Stimulated activated CD4-positive, alpha-beta T cell treated with anti-CD3 and anti-CD28 coated beads, TNF-alpha, amount 100 ng/mL, for 4 hours (primary cell): Measurements from ENCODE around the gene TYW1B.
"Not testable (repeated sequence)": the region's sequence is repeated elsewhere in the genome, so short reads cannot be mapped to it uniquely, and the experiment has no call there.

Source experiments
- DNase-seq, 3 experiments: peaks; one replicate each; pipeline ENCODE4 v3.0.0-alpha.2; 2020; ENCODE audit warnings: low read depth in 3 of 3

The TYW1B gene

DNA sequence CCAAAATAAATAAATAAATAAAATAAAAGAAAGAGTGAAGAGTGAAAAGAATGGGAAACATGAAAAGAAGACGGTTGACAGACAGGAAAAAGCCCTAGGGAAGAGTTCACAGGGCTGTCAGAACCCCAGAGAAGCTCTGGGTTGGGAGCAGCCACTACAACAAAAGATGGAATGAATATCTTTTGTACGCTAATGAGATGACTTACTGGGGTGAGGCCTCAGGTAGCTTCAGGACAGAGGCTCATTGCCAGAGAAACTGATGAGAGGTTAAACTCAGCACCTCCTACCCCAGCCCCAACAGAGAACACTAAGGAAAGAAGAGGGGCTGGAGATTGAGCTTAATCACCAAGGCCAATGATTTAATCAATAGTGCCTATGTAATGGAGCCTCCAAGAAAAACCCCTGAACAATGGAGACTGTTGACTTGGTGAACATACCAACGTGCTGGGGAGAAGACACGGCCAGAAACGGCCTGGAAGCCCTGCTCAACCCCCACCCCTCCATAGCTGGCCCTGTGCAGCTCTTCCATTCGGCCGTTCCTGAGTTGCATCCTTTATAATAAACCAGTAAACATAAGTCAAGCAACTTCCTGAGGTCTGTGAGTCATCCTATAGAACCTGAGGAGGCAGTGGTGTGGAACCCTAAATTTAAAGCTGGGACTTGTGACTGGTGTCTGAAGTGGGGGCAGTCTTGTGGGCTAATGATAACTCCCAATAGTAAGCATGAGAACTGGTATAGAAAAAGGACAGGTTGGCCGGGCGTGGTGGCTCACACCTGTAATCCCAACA is 11.4 kb downstream of the TYW1B start:
- not testable (repeated sequence) for DNase-seq

DNA sequence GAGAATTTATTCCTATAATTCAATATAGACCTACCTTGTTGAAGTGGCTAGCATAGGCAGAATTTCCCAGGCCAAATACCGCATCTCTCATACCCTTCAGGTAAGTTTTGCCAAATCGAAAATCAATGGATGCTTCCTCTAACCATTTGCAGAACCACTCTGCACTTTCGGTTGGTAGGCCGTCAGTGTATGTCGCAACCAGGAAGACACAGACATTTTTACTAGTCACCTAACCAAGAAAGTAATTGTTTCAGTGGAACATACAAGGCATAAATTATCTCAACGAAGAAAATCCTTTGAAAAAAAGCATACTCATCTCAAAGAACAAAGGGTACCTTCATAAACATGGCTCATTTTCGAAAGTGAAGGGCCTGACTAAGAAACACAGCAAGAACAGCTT is 17.6 kb downstream of the TYW1B start:
- not testable (repeated sequence) for DNase-seq

DNA sequence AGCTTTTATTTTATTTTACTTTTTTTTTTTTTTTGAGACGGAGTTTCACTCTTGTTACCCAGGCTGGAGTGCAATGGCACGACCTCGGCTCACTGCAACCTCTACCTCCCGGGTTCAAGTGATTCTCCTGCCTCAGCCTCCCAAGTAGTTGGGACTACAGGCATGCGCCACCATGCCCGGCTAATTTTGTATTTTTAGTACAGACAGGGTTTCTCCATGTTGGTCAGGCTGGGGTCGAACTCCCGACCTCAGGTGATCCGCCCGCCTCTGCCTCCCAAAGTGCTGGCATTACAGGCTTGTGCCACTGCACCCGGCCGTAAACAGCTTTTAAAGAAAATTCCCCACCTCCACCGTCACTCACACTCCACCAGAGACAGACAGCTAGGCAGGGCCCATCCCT is 19.5 kb downstream of the TYW1B start:
- DNase-seq = not testable (repeated sequence)

DNA sequence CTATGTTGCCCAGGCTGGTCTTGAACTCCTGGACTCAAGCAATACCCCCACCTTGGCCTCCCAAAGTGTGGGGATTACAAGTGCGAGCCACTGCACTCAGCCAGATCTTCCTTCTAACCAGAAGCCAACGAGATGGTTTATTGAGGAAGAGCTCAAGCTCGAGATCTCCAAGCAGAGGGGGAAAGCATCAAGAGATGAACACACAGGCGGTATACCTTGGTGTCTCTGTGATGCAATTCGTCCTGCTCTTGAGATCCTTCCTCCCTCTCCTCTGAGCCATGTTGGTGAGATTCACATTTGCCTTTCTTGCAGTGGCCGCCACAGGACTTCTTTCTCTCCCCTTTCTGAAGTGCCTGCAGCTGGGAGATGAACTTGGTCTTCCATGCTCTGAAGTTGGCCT is 21.1 kb downstream of the TYW1B start:
- DNase-seq = not testable (repeated sequence)

DNA sequence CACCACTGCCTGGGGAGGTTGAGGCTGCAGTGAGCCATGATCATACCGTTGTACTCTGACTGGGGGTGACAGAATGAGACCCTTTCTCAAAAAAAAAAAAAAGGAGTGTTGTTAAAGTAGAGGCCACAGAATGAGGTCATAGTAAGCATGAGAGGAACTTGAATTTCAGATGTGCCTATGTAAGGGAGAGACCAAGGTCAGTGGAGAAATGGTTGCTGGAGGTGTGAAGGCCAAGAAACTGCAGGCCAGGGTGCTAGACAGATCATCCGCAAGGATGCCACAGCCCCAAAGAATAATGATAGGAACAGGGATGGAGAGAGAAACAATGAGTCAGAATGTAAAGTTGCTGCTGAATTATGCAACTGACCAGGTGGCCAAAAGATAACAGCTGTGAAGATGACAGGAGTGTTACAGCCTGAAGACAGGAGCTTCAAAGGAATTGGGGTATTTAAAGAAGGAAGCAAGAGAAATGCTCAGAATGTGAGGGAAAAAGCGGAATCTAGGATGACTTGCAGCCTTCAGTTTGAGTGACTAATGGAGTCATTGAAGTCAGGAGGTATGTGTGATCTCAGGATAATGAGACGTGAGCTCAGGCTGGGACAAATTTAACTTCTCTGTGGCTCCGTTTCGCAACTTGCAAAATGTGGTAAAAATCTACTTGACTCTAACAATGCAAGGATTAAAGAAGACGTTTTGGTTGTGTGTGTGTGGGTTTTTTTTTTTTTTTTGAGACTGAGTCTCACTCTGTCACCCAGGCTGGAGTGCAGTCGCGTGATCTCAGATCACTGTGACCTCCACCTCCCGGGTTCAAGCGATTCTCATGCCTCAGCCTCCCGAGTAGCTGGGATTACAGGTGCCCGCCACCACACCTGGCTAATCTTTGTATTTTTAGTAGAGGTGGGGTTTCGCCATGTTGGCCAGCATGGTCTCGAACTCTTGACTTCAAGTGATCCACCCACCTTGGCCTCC is 22.2 kb downstream of the TYW1B start:
- DNase-seq = no peak

DNA sequence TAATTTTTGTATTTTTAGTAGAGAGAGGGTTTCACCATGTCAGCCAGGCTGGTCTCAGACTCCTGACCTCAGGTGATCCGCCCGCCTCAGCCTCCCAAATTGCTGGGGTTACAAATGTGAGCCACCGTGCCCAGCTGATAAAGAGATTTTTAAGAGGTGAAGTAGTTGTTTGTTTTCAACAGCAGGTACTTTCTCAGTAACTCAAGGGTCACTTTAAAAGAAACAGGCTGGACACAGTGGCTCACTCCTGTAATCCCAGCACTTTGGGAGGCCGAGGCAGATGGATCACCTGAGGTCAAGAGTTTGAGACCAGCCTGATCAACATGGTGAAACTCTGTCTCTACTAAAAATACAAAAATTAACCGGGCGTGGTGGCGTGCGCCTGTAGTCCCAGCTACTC is 24.2 kb downstream of the TYW1B start:
- DNase-seq = not testable (repeated sequence)

DNA sequence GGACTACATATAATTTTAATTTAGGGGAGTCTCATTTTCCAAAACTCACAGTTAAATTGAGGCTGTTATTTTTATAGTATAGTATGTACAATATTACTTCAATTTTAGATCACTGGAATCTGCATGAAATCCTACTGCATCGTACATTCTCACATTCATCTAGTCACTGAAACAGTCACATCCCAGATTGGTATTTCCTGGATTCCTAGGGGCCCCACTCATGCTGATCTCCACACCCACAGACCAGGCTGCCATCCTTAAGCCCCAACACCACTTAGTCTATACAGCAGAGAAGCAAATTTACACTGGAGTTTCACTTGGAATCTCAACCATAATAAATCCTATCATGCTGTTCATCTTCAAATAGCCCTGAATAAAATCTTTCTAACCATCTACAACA is 26.4 kb downstream of the TYW1B start:
- not testable (repeated sequence) for DNase-seq

DNA sequence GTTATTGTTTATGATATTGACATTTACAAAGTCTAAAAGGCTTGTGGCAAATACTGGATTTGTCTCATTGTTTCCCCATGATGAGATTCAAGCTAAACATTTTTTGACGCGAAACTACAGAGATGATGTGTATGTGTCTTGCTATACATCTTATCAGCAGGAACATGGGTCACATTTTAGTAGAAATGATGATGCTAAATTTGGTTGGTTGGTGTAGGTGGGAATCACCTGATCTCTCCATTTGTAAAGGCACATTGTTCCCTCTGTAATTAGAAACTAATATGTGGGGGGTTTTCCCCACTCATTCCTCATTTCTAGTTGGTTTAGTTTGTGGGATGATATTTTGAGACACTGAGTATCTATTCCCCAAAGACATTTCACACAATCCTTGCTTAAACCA is 32.6 kb downstream of the TYW1B start:
- not testable (repeated sequence) for DNase-seq

DNA sequence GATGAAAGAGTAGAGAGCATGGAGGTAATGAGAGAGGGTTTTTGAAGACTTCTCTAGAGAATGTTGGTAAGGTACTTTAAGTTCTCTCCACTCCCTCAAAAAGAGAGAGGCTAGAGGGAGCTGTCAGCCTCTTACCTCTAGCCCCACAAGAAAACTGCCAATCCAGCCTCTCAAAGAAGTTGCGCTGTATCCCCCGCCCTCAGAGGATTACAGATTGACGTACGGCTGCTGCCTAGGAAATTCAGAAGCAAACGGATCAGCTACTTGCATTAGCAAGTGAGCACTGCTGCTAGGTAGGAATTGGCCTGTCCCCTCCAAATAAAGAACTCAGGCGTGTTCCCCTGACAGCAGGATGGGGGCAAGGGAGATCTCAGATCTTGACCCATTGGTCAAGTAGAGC is 34.2 kb downstream of the TYW1B start:
- DNase-seq = no peak

DNA sequence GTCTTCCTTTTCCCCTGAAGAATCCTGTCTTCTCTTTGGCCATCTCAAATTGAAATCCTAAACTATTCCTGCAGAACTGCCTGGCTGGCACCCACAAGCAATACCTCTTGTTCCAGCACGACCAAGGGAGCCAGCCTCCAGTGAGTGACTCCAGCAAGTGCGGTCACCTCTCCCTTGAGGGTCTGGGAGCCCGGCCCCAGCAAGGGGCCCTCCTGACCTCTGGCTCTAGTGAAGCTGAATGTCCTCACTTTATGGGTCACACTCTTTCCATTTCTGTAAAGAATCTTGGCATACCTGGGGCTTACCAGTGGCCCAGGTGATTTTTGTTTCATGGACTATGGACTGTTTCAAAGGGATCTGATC is 37.3 kb downstream of the TYW1B start:
- not testable (repeated sequence) for DNase-seq

DNA sequence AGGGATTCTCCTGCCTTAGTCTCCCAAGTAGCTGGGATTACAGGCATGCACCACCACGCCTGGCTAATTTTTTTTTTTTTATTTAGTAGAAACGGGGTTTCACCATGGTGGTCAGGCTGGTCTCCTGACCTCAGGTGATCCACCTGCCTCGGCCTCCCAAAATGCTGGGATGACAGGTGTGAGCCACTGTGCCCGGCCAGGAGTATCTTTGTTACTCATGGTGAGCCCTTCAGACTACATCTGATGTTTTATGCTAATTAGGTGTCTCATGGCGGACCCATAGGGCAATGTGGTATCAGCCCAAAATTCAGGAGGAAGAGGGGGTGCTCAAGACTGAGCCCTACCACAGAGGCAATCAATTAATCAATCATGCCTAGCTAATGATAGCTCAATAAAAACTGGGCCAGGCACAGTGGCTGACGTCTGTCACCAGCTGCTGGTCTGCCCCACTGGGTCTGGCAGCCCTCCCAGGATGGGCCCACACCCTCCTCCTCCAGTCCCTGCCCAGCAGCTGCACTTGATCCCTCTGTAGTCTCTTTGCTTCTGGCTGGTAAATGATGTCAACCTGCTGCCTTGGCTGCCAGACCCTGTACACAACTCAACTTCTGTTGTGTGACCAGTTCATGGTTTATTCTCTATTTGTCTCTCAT is 37.8 kb downstream of the TYW1B start:
- DNase-seq = not testable (repeated sequence)

DNA sequence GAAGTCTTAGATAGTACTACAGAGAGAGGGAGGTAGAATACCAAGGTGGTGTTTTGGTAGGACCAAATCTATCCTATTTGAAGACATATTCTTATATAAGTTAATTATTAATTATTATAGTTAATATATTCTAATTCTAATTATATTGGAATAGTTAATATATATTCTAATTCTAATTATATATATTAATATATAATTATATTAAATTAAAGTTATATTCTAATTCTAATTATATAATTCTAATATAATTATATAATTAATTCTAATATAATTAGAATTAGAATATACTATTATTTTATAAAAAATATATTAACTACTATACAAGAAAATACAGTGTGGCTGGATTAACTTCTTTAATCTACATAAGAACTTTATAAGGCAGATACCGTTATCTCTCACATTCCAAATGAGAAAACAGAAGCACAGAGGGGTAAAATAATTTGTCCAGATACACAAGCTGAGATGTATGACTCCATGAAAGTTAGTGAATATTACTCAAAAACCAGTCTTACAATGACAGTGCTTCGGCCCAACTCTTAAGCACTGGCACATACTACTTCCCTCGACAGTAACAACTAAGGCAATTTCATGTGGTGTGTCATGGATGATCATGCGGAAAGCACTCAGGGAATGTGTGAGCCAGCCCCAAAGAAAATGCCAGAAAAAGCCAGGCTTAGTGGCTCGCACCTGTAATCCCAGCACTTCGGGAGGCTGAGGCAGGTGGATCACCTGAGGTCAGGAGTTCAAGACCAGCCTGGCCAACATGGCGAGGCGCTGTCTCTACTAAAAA is 42.6 kb downstream of the TYW1B start:
- DNase-seq = no peak

DNA sequence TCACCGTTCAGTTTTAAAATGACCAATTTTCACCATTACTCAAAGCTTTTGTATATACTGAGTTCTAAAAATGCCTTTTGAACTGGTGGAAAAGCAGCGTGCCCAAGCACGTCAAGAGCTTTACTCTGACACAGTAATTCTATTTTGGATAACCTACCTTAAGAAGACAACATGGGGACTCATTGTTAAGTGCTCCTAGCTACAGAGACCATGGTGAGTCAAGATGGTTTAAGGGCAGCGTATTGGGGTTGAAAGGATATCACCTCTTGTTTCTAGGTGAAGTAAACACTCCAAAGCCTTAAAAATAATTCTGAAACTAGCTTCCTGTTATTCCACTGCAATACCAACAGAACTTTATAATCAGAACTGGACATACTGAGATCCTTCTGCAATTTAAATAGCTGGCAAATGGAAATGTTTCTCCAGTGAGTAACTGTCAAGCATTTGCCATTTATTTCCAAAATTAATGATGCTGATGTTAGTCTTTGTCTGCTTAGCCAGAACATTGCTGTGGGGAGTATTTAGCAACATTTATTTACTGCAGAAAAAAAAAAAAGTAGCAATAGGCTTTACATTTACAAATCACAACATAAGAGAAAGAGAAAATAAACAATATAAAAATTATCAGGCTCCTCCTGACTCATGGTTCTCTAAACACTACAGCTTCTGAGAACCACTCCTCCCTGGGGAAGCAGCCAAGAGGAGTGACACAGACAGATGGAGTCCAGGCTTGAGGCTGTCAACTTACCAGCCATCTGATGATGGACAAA is 44.2 kb downstream of the TYW1B start:
- DNase-seq = not testable (repeated sequence)

DNA sequence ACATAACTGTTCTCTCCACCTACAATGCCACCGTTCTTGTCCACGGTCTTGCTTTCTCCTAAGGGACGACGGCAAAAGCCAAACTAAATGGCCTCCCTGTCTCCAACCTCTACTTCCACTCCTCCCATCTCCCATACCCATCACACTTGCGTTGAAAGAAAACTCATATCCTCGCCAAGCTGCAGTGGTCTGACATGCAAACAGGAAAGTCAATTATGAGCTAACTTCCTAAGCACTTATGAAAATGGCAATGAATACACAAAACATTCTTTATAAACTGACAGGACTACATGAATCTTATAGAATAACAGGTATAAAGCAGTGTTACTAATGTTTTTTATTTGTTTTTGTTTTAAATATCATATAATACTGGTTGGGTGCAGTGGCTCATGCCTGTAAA is 46.4 kb downstream of the TYW1B start:
- no peak for DNase-seq

DNA sequence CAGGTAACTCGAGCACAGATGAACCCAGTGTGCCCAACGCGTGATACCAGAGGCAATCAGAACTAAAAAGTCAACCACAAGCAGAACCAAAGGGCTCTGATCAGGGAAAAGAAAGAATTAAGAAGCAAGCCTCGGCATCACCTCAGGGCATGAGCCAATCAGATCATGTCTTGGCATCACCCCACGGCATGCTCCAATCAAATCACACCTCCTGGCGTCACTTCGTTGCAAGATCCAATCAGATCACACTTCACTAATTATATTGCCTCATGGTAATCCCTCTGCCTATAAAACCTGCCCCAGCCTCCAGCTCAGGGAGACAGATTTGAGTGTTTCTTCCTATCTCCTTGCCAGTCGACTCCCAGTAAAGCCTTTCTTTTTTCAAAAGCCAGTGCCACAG is 46.8 kb downstream of the TYW1B start:
- DNase-seq = no peak

DNA sequence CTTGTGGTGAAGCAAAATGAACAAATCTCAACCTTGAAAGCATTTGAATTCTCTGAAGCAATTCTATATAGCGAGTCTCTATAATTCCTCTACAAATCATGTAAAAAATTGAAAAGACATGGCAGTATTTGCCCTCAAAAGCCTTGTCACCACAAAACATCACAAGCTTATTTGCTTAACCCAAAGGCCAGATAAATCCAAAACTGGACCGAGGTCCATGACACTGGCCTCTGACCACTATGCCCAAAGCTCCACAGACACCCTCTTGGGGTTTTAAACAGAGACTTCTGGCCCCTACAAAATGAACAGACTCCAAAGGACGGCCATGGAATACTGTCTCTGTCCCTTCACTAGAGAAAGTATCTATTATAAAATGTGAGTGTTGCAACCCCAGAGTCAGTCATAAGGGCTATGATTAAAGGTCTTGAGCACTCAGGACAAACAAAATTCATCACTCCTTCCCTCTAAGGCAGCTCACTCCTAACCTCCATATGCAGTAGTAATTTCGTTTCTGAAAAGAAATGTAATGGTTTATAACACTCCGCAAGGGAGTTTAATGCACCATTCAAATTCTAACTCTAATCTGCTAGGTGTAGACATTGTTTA is 47.6 kb downstream of the TYW1B start:
- not testable (repeated sequence) for DNase-seq

DNA sequence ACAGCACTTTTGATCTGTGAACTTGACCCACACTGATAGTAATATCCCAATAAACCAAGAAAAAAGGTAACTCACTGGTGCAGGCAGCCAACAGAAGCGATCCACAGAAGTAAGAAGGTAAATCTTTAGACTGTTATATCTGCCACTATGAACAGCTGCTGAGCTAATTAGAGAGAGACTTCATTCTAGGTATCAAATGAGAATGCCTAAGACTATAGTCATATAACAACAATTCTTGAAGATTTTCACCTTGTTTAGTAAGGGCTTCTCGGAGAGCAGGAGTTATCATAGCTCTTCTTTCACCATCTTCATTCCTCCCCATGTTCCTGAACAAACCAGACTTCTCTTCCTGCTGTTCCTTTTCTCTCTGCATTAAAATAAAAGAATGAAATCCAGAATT is 50.8 kb downstream of the TYW1B start:
- not testable (repeated sequence) for DNase-seq

DNA sequence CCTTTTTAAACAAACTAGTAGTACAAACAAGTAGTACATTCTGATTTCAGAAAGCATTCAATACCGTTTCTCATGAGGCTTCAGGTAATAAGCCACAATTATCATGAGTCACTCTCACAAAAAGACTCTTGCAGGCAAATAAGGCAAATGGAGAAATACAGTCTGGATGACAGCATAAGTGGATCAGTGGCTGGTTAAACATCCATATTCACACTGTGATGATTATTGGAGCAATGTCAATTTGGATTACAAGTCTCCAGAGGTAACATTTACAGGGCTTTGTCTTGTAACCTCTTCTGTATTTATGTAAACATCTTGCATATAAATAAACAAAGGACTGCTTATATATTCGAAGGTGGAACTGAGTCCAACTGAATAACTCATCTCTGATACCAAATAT is 55.4 kb downstream of the TYW1B start:
- DNase-seq = not testable (repeated sequence)

DNA sequence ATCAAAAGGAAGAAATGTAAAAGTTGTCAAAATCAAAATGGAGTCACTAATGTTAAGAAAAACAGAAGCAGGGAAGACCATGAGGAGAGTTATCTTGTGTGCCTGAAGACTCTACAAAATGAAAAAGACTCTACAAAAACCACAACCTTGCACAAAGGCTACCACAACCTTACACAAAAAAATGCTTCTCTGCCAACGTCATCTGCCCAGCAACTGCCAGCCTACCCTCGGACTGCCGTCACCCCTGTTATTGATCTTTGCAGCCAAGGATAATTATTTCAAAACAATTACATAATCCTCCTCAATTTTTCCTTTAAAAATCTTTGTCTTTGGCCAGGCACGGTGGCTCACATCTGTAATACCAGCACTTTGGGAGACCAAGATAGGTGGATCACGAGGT is 61.0 kb downstream of the TYW1B start:
- not testable (repeated sequence) for DNase-seq

DNA sequence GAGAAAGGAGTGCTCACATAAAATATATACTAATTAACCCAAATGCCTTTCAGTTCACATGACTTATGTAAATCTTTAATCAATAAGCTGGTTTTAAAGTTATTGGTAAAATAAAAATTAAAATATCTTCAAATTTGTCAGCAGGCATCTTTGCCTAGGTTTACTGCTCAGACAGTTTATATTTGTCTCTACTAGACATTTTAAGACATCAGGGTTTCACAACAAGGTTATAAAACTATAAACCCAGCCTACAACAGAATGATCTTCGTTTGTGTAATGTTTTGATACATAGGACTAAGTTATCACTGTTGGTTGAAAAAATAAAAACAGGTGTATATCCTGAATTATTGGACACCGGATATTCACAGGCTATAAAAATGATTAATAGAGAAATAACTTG is 67.4 kb downstream of the TYW1B start:
- no peak for DNase-seq
